Mammary microvascular endothelial cell (primary cell): ENCODE data around the gene PICALM. TPM values are rescaled to one million over a fixed set of nuclear protein-coding genes. Genes with fewer than 3 reads are reported as not detected.

ENCODE experiments used
- total RNA-seq: library from RNA; depleted of rRNA; stranded (reverse); fragments of >200 nt; gene quantifications from 2 replicates; pipeline ENCODE4 v1.2.3, GENCODE V29; 2015

PICALM gene, protein sequence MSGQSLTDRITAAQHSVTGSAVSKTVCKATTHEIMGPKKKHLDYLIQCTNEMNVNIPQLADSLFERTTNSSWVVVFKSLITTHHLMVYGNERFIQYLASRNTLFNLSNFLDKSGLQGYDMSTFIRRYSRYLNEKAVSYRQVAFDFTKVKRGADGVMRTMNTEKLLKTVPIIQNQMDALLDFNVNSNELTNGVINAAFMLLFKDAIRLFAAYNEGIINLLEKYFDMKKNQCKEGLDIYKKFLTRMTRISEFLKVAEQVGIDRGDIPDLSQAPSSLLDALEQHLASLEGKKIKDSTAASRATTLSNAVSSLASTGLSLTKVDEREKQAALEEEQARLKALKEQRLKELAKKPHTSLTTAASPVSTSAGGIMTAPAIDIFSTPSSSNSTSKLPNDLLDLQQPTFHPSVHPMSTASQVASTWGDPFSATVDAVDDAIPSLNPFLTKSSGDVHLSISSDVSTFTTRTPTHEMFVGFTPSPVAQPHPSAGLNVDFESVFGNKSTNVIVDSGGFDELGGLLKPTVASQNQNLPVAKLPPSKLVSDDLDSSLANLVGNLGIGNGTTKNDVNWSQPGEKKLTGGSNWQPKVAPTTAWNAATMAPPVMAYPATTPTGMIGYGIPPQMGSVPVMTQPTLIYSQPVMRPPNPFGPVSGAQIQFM
- total RNA-seq = 154 and 170 TPM in 2 replicates

DNA sequence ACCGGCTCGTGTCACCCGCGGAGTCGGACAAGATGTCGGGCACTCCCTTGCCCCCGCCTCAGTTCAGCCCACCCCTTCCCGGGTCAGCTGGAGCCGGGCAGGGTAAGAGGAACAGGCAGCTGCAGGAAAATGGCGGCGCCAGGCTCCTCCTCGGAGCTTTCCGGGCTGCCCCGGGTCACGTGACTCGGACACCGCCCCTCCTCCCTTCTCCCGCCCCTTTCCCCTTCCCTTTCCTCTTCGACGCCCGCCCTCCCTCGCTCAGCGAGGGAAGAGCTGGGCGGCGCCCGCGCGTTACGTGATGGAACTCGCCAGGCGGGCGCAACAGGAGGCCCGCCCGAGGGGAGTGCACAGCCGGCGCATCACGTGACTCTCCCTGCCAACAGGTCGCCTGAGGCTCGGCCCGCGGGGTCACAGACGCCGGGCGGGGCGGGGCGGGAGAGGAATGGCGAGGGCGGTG, at the start of gene PICALM:
Gene PICALM, minus strand, starts transcription at position 134 of the 457 bp plus-strand sequence. CDS start 304 bp downstream, outside the sequence.

Other genes starting within 250 kb of the PICALM start
- gene CCDC83, start 213.7 kb downstream of the PICALM start, total RNA-seq = not detected in 2 replicates
- 12.2 and 16.5 TPM in 2 replicates for gene EED, start 175.7 kb upstream of the PICALM start, total RNA-seq
- 60.6 and 64.2 TPM in 2 replicates for gene HIKESHI, start 233.2 kb upstream of the PICALM start, total RNA-seq